Ovary (tissue), 9 donors: ENCODE results near the gene RBAK. TPM values are rescaled to one million over a fixed set of nuclear protein-coding genes. Genes with fewer than 3 reads are reported as not detected.
"Not testable (repeated sequence)": the region's sequence is repeated elsewhere in the genome, so short reads cannot be mapped to it uniquely, and the experiment has no call there.

ENCODE experiments used
- DNase-seq, 5 donors: peaks; one replicate each; pipeline ENCODE4 v3.0.0-alpha.2; 2019 to 2020
- H3K27ac ChIP-seq, 2 donors: fragments of 200-600 bp; one replicate each; pipeline versions ENCODE4 v1.5.1 to v1.8.0; 2019 to 2022
- H3K27me3 ChIP-seq: fragments of 200-600 bp; one replicate; pipeline ENCODE4 v1.8.0; 2022
- H3K36me3 ChIP-seq: fragments of 200-600 bp; sonication (generic); one replicate; pipeline ENCODE4 v1.5.1; 2019
- H3K4me1 ChIP-seq: one replicate; pipeline ENCODE4 v1.8.1; 2013; ENCODE audit warnings: mild to moderate bottlenecking, moderate library complexity; ENCODE audit not compliant: insufficient read depth
- H3K4me3 ChIP-seq: fragments of 200-600 bp; sonication (generic); one replicate; pipeline ENCODE4 v1.5.1; 2017
- H3K9me3 ChIP-seq, 2 donors: fragments of 200-600 bp in 1 of 2; sonication (generic) in 1 of 2; one replicate each; pipeline versions ENCODE4 v1.5.1 to v1.8.1; 2013 to 2019; ENCODE audit warnings: mild to moderate bottlenecking in 1 of 2, moderate library complexity in 1 of 2
- EP300 ChIP-seq: sonication (generic); formaldehyde crosslinking; IDR thresholded peaks from one replicate; pipeline ENCODE4 v1.6.1; 2017; ENCODE audit warnings: antibody characterized with exemption
- POLR2A ChIP-seq: fragments of 450-650 bp; IDR thresholded peaks from one replicate; pipeline ENCODE4 v1.6.1; 2017; ENCODE audit warnings: antibody characterized with exemption, mild to moderate bottlenecking, moderate library complexity
- WGBS, 3 donors: extraction: QIAGEN DNeasy Blood & Tissue Kit in 1 of 3; methylation state at CpG; one replicate each; pipeline versions ENCODE4 v1.1.5 to v1.1.7; 2013 to 2017; 5-methylcytosine and 5-hydroxymethylcytosine counted together
- intact Hi-C, 4 donors: fragments of 100-400 bp; cut with DNase I; formaldehyde crosslinking; loops; one replicate each; pipeline versions ENCODE4 v1.11.0 to v1.15.1; 2022 to 2023
- polyA plus RNA-seq, 2 donors: library from polyadenylated mRNA; stranded (reverse); fragments of 200-250 nt in 1 of 2; fragments of 350-450 nt in 1 of 2; fragmentation: Illumina TruSeq in 1 of 2; extraction: RNeasy Lipid Tissue Mini Kit (QIAGEN cat#74804) in 1 of 2; gene quantifications; one replicate each; pipeline ENCODE4 v1.2.3, GENCODE V29; 2013 to 2014
- total RNA-seq, 7 donors: library from RNA; depleted of rRNA in 2 of 7; stranded (reverse); fragments of >200 nt in 2 of 7; fragmentation: NEBNext Ultra II Directional in 3 of 7; extraction: Animal tissue kit (Norgen Biotek cat#: 25700) in 3 of 7; gene quantifications; one replicate each; pipeline versions ENCODE4 v1.1.0 to v1.2.4, GENCODE V29; 2016 to 2023
- TF ChIP-seq, protein P1 (sequence below), 3 donors: fragments of 450-650 bp in 2 of 3; fragments of 200-600 bp in 1 of 3; IDR thresholded peaks; one replicate each; pipeline versions ENCODE4 v1.5.1 to v1.8.0; 2016 to 2022; ENCODE audit warnings: antibody characterized with exemption in 3 of 3, mild to moderate bottlenecking in 1 of 3
- donor health status: DM: no; HTN: no; CAD: no; lungs with moderate emphysema.
- donor health status: DM: no; HTN: no; CAD: no.
- donor health status: Bipolar disorder and iron deficiency.
- donor health status: DM: yes; HTN: yes; CAD: no.
- donor health status: DM: no; HTN: no; CAD: no.
- donor health status: DM: yes; HTN: yes; CAD: no.

Gene RBAK
- total and polyA plus RNA-seq, 9 donors = 4.7 to 12.8 (median 9.5) TPM

DNA sequence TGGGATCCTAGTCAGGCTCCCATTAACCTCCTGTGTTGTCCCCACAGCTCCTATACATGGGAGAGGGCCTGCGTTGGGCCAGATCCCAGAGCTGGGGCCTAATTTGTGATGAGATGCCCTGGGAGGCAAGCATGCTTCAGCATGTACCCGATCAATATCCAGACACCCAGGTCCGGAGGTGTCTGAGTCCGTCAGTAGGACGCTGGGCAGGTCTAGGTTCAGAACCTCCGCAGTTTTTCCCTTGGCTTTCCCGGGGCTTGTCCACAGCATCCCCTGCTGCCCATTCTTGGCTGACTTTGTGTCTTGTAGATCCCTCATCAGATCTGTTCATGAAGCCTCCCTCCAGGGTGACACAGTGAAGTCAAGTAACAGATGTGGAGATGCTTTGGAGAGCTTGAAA lies 32.7 kb upstream of the RBAK start:
- no peaks in the 10 kb centered on the region for H3K4me1 ChIP-seq
- no peaks in the 10 kb centered on the region for H3K36me3 ChIP-seq
- no peak overlapping the region for H3K4me3 ChIP-seq
- no peak for DNase-seq
- no peak overlapping the region for H3K27ac ChIP-seq
- WGBS, 3 donors = 83 to 84% (median 83%) methylated on average over 7 of the region's 7 CpGs
- TF ChIP-seq POLR2A (no peak), EP300 (no peak)
- TF ChIP-seq, protein P1, sequence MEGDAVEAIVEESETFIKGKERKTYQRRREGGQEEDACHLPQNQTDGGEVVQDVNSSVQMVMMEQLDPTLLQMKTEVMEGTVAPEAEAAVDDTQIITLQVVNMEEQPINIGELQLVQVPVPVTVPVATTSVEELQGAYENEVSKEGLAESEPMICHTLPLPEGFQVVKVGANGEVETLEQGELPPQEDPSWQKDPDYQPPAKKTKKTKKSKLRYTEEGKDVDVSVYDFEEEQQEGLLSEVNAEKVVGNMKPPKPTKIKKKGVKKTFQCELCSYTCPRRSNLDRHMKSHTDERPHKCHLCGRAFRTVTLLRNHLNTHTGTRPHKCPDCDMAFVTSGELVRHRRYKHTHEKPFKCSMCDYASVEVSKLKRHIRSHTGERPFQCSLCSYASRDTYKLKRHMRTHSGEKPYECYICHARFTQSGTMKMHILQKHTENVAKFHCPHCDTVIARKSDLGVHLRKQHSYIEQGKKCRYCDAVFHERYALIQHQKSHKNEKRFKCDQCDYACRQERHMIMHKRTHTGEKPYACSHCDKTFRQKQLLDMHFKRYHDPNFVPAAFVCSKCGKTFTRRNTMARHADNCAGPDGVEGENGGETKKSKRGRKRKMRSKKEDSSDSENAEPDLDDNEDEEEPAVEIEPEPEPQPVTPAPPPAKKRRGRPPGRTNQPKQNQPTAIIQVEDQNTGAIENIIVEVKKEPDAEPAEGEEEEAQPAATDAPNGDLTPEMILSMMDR (IDR thresholded peaks at IDR 0.05) = no peak
- intact Hi-C loops = no loop called here
- H3K9me3 ChIP-seq = no peaks in the 10 kb centered on the region
- no peaks in the 10 kb centered on the region for H3K27me3 ChIP-seq

- H3K27me3 ChIP-seq, H3K4me1 ChIP-seq, H3K4me3 ChIP-seq, H3K9me3 ChIP-seq, intact Hi-C loops, H3K27ac ChIP-seq, H3K36me3 ChIP-seq, DNase-seq: not testable (repeated sequence)
- 82 to 84% (median 82%) methylated on average over 6 of the region's 6 CpGs for WGBS, 3 donors
These were observed 29.7 kb upstream of the RBAK start for GRCh38 chr7:5015936-5016335.

DNA sequence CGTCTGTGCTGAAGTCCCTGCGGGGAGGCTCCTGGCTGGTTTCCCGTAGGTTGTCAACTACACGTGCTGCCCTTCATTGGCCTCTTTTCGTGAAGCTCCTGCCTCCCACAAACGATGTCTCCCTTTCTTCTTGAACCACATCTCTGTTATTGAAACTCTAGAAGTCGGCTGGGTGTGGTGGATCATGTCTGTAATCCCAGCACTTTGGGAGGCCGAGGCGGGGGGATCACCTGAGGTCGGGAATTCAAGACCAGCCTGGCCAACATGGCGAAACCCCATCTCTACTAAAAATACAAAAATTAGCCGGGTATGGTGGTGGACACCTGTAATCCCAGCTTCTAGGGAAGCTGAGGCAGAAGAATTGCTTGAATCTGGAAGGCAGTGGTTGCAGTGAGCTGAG lies 28.0 kb upstream of the RBAK start:
- H3K4me3 ChIP-seq, H3K4me1 ChIP-seq, H3K9me3 ChIP-seq, intact Hi-C loops, DNase-seq, H3K27me3 ChIP-seq, H3K27ac ChIP-seq, H3K36me3 ChIP-seq: not testable (repeated sequence)
- WGBS, 3 donors = 91 to 93% (median 93%) methylated on average over 12 of the region's 12 CpGs

DNA sequence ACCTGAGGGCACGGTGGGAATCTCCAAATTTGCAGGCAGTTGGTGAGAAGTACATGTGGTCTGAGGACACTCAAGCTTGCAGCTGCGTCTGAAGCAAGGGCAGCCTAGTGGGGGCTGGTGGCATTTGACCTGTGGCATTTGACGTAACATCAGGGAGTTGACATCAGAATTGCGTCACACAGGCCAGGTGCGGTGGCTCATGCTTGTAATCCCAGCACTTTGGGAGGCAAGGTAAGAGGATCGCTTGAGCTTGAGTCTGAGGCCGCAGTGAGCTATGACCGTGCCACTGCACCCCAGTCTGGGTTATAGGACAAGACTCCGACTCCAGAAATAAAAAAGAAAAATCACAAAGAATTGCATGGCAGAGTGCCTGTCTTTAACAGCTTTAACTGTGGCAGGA lies 25.6 kb upstream of the RBAK start:
- DNase-seq = no peak
- Histone ChIP-seq H3K4me1 (no peaks in the 10 kb centered on the region), H3K36me3 (no peaks in the 10 kb centered on the region), H3K27me3 (no peaks in the 10 kb centered on the region), H3K27ac (no peak overlapping the region), H3K4me3 (no peak overlapping the region), H3K9me3 (no peaks in the 10 kb centered on the region)
- TF ChIP-seq POLR2A = no peak
- TF ChIP-seq EP300 = no peak
- TF ChIP-seq, protein P1 (IDR thresholded peaks at IDR 0.05) = no peak
- intact Hi-C loops = no loop called here
- 93 to 97% (median 94%) methylated on average over 9 of the region's 9 CpGs for WGBS, 3 donors

DNA sequence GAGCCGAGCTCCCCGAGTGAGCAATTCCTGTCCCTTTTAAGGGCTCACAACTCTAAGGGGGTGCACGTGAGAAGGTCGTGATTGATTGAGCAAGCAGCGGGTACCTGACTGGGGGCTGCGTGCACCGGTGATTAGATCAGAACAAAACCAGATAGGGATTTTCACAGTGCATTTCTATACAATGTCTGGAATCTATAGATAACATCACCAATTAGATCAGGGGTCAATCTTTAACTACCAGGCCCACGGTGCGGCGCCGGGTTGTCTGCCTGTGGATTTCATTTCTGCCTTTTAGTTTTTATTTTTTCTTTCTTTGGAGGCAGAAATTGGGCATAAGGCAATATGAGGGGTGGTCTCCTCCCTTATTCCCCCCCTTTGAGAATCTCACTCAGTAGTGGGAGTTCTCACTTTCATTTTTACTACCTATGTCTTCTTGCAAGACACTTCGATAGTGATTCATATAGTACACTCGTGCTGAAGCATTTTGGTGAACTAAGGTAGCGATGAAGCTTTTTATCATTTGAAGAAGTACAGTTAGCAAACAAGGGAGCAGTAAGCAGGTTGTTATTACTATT lies 24.6 kb upstream of the RBAK start:
- intact Hi-C loops, DNase-seq, H3K9me3 ChIP-seq, H3K4me3 ChIP-seq, H3K4me1 ChIP-seq, H3K36me3 ChIP-seq, H3K27ac ChIP-seq, H3K27me3 ChIP-seq: not testable (repeated sequence)
- WGBS, 3 donors = 86 to 93% (median 89%) methylated on average over 14 of the region's 14 CpGs

DNA sequence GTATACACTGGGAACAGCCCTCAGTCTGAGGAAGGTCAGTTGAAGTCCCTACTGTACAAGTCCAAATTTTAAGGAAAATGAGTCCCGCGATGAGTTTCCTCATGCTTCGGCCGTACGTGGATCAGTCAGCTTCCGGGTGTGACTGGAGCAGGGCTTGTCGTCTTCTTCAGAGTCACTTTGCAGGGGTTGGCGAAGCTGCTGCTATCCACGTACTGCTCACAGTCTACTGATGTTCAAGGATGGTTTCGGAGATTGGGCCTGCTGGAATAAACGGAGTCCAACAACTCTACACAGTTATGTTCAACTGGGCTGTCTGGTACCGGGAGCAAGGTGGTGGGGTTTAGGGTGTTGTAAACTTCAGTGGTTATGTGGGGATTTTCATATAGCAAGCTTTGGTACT lies 22.0 kb upstream of the RBAK start:
- H3K36me3 ChIP-seq, H3K27ac ChIP-seq, H3K27me3 ChIP-seq, intact Hi-C loops, DNase-seq, H3K4me3 ChIP-seq, H3K9me3 ChIP-seq, H3K4me1 ChIP-seq: not testable (repeated sequence)
- WGBS, 3 donors = 87 to 96% (median 90%) methylated on average over 12 of the region's 12 CpGs

- 89 to 98% (median 92%) methylated on average over 14 of the region's 14 CpGs for WGBS, 3 donors
- intact Hi-C loops, H3K9me3 ChIP-seq, H3K27ac ChIP-seq, H3K36me3 ChIP-seq, DNase-seq, H3K4me3 ChIP-seq, H3K27me3 ChIP-seq, H3K4me1 ChIP-seq: not testable (repeated sequence)
These were observed 17.8 kb upstream of the RBAK start for GRCh38 chr7:5027796-5028410.

DNA sequence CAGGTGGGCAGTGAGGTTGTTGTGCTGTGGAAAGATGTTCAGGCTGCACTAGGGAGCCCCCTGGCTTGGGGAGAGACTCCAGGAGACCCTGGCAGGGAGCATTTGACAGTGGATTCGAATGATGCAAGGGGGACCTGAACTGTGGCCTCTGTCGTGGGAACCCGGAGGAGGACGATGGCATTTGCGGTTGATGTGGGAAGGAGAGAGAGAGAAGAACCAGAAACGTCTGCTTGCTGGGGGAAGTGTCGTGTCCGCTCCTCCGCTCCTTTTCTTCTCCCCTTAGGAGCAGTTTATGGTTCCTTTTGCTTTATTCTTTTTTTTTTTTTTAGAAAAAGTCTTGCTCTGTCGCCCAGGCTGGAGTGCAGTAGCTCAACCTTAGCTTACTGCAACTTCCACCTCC lies 12.5 kb upstream of the RBAK start:
- H3K36me3 ChIP-seq, H3K27ac ChIP-seq, intact Hi-C loops, H3K9me3 ChIP-seq, H3K4me1 ChIP-seq, H3K4me3 ChIP-seq, DNase-seq, H3K27me3 ChIP-seq: not testable (repeated sequence)
- WGBS, 3 donors = 72 to 89% (median 76%) methylated on average over 10 of the region's 10 CpGs
